HepG2 (cell line): ENCODE results near the gene PRKCE. TPM values are rescaled to one million over a fixed set of nuclear protein-coding genes. Genes with fewer than 3 reads are reported as not detected.

Experiments
- AHR ChIP-seq: IDR thresholded peaks from 2 replicates; pipeline ENCODE4 v1.6.1; 2018; ENCODE audit warnings: missing genetic modification reagents, missing compliant biosample characterization
- ELF4 ChIP-seq: sonication (generic); formaldehyde crosslinking; IDR thresholded peaks from 2 replicates; pipeline ENCODE4 v1.5.0; 2020; ENCODE audit warnings: missing genetic modification reagents, mild to moderate bottlenecking, moderate library complexity, borderline replicate concordance
- FIP1L1 ChIP-seq: fragments of 200-400 bp; formaldehyde crosslinking; IDR thresholded peaks from 2 replicates; pipeline ENCODE4 v1.6.1; 2018; ENCODE audit warnings: low read depth, mild to moderate bottlenecking, low read length, moderate library complexity, borderline replicate concordance; ENCODE audit not compliant: insufficient read depth
- HNRNPL ChIP-seq: fragments of 200-400 bp; formaldehyde crosslinking; IDR thresholded peaks from 2 replicates; pipeline ENCODE4 v1.6.1; 2017; ENCODE audit warnings: mild to moderate bottlenecking, low read depth, low read length
- MEIS2 ChIP-seq: sonication (generic); formaldehyde crosslinking; IDR thresholded peaks from 2 replicates; pipeline ENCODE4 v1.9.0; 2021; ENCODE audit warnings: mild to moderate bottlenecking, missing genetic modification reagents
- NKX3-1 ChIP-seq: sonication (generic); formaldehyde crosslinking; IDR thresholded peaks from 2 replicates; pipeline ENCODE4 v1.5.0; 2020; ENCODE audit warnings: missing genetic modification reagents
- POGZ ChIP-seq: sonication (generic); formaldehyde crosslinking; IDR thresholded peaks from 2 replicates; pipeline ENCODE4 v1.4.0; 2020; ENCODE audit warnings: mild to moderate bottlenecking, missing genetic modification reagents
- TBX3 ChIP-seq: fragments of 450-650 bp; IDR thresholded peaks from 2 replicates; pipeline ENCODE4 v1.6.1; 2017; ENCODE audit warnings: antibody characterized with exemption, mild to moderate bottlenecking, inconsistent platforms, borderline replicate concordance
- THAP11 ChIP-seq: IDR thresholded peaks from 2 replicates; pipeline ENCODE4 v1.6.1; 2016; ENCODE audit warnings: missing biosample characterization, missing genetic modification reagents
- ZIK1 ChIP-seq: sonication (generic); formaldehyde crosslinking; IDR thresholded peaks from 2 replicates; pipeline ENCODE4 v1.5.0; 2020; ENCODE audit warnings: mild to moderate bottlenecking, low read depth, missing genetic modification reagents, borderline replicate concordance
- polyA plus RNA-seq, 8 experiments: library from polyadenylated mRNA; depleted of rRNA in 3 of 8; stranded (reverse) in 7 of 8; unstranded in 1 of 8; fragments of >200 nt; fragmentation: Illumina TruSeq in 4 of 8; extraction: Trizol in 4 of 8; gene quantifications; 2 replicates each; pipeline versions ENCODE4 v1.2.1 to v1.2.3, GENCODE V29; 2011 to 2016; ENCODE audit warnings: low read depth in 4 of 8, missing spikeins in 1 of 8, mixed read lengths in 1 of 8; ENCODE audit not compliant: insufficient read depth in 1 of 8
- total RNA-seq, 5 experiments: library from RNA; depleted of rRNA; stranded (reverse); fragments of >200 nt; fragmentation: Illumina TruSeq; extraction: Trizol; gene quantifications; 2 replicates each; pipeline ENCODE4 v1.2.3, GENCODE V29; 2016; ENCODE audit warnings: low read depth in 1 of 5
- TF ChIP-seq, protein P1 (sequence below): sonication (generic); formaldehyde crosslinking; IDR thresholded peaks from 2 replicates; pipeline ENCODE4 v1.5.0; 2020; ENCODE audit warnings: missing genetic modification reagents
- TF ChIP-seq, protein P2 (sequence below): sonication (generic); formaldehyde crosslinking; IDR thresholded peaks from 2 replicates; pipeline ENCODE4 v1.4.0; 2020; ENCODE audit warnings: missing genetic modification reagents, mild to moderate bottlenecking, borderline replicate concordance
- TF ChIP-seq, protein P3 (sequence below): sonication (generic); formaldehyde crosslinking; IDR thresholded peaks from 2 replicates; pipeline ENCODE4 v1.8.0; 2022; ENCODE audit warnings: missing genetic modification reagents, low read depth, mild to moderate bottlenecking, borderline replicate concordance
- TF ChIP-seq, protein P4 (sequence below): IDR thresholded peaks from 2 replicates; pipeline ENCODE4 v1.6.1; 2018; ENCODE audit warnings: missing genetic modification reagents, mild to moderate bottlenecking, missing compliant biosample characterization
- TF ChIP-seq, protein P5 (sequence below): sonication (generic); formaldehyde crosslinking; IDR thresholded peaks from 2 replicates; pipeline ENCODE4 v1.8.0; 2022; ENCODE audit warnings: mild to moderate bottlenecking, missing genetic modification reagents; ENCODE audit not compliant: insufficient replicate concordance

PRKCE gene
- total and polyA plus RNA-seq, 2 of the 13 experiments (the other 11 are each of a cell fraction or from before 2014, with no cell fraction given), result 1.0 to 3.9 TPM

DNA sequence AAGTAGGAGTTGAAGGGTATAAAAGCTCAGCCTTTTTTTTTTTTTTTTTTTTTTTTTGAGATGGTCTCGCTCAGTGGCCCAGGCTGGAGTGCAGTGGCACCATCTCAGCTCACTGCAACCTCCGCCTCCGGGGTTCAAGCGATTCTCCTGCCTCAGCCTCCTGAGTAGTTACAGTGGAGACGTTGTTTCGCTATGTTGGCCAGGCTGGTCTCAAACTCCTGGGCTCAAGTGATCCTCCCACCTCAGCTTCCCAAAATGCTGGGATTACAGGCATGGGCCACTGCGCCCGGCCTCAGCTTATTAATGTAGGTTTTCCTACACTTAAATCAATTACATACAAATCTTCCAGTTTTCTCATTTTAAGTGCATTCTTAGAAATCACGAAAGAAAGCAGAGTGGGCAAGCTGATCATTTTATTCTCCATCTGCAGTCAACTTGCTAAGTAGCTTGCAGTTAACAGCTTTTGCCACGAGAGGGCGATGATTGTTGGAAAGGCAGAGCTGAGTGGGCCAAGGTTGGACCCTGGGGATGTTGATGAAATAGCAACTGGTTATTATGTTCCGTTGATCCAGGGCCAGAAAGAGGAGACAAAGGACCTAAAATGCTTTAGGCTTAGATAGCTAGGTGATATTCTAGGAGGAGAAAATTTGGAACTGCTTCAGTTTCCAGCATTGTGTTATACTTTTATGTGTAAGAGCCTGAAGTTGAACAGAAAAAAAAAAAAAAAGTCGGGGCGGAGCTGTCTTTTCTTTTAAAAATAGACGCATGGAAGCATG, 411.4 kb downstream of the PRKCE start (continued):
- TF ChIP-seq, protein P1, sequence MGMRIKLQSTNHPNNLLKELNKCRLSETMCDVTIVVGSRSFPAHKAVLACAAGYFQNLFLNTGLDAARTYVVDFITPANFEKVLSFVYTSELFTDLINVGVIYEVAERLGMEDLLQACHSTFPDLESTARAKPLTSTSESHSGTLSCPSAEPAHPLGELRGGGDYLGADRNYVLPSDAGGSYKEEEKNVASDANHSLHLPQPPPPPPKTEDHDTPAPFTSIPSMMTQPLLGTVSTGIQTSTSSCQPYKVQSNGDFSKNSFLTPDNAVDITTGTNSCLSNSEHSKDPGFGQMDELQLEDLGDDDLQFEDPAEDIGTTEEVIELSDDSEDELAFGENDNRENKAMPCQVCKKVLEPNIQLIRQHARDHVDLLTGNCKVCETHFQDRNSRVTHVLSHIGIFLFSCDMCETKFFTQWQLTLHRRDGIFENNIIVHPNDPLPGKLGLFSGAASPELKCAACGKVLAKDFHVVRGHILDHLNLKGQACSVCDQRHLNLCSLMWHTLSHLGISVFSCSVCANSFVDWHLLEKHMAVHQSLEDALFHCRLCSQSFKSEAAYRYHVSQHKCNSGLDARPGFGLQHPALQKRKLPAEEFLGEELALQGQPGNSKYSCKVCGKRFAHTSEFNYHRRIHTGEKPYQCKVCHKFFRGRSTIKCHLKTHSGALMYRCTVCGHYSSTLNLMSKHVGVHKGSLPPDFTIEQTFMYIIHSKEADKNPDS (CRISPR knock-in tag), result no peak
- TF ChIP-seq HNRNPL, result no peak
- TF ChIP-seq TBX3, result no peak
- TF ChIP-seq MEIS2 (CRISPR knock-in tag), result no peak
- peak; percentile 42; the same call in 1 of the 2 replicates for TF ChIP-seq THAP11 (CRISPR knock-in tag)
- TF ChIP-seq, protein P2, sequence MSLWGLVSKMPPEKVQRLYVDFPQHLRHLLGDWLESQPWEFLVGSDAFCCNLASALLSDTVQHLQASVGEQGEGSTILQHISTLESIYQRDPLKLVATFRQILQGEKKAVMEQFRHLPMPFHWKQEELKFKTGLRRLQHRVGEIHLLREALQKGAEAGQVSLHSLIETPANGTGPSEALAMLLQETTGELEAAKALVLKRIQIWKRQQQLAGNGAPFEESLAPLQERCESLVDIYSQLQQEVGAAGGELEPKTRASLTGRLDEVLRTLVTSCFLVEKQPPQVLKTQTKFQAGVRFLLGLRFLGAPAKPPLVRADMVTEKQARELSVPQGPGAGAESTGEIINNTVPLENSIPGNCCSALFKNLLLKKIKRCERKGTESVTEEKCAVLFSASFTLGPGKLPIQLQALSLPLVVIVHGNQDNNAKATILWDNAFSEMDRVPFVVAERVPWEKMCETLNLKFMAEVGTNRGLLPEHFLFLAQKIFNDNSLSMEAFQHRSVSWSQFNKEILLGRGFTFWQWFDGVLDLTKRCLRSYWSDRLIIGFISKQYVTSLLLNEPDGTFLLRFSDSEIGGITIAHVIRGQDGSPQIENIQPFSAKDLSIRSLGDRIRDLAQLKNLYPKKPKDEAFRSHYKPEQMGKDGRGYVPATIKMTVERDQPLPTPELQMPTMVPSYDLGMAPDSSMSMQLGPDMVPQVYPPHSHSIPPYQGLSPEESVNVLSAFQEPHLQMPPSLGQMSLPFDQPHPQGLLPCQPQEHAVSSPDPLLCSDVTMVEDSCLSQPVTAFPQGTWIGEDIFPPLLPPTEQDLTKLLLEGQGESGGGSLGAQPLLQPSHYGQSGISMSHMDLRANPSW (CRISPR knock-in tag), result no peak
- no peak for TF ChIP-seq ZIK1
- TF ChIP-seq, protein P3, sequence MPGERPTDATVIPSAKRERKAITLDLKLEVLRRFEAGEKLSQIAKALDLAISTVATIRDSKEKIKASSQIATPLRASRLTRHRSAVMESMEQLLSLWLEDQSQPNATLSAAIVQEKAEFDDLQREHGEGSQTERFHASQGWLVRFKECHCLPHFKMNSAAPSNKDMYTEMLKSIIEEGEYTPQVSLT (CRISPR knock-in tag), result no peak
- no peak for TF ChIP-seq AHR (CRISPR knock-in tag)
- TF ChIP-seq, protein P4, sequence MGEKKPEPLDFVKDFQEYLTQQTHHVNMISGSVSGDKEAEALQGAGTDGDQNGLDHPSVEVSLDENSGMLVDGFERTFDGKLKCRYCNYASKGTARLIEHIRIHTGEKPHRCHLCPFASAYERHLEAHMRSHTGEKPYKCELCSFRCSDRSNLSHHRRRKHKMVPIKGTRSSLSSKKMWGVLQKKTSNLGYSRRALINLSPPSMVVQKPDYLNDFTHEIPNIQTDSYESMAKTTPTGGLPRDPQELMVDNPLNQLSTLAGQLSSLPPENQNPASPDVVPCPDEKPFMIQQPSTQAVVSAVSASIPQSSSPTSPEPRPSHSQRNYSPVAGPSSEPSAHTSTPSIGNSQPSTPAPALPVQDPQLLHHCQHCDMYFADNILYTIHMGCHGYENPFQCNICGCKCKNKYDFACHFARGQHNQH (CRISPR knock-in tag), result no peak
- TF ChIP-seq POGZ (CRISPR knock-in tag), result no peak
- TF ChIP-seq ELF4 (CRISPR knock-in tag), result no peak
- no peak for TF ChIP-seq NKX3-1 (CRISPR knock-in tag)
- no peak for TF ChIP-seq FIP1L1
- TF ChIP-seq, protein P5, sequence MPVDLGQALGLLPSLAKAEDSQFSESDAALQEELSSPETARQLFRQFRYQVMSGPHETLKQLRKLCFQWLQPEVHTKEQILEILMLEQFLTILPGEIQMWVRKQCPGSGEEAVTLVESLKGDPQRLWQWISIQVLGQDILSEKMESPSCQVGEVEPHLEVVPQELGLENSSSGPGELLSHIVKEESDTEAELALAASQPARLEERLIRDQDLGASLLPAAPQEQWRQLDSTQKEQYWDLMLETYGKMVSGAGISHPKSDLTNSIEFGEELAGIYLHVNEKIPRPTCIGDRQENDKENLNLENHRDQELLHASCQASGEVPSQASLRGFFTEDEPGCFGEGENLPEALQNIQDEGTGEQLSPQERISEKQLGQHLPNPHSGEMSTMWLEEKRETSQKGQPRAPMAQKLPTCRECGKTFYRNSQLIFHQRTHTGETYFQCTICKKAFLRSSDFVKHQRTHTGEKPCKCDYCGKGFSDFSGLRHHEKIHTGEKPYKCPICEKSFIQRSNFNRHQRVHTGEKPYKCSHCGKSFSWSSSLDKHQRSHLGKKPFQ (CRISPR knock-in tag), result no peak
